Cardiac fibroblast (primary cell): ENCODE data around the gene FAM13C.

Experiments
- DNase-seq, 2 donors: peaks; one replicate each; pipeline versions ENCODE4 v3.0.0 to v3.0.0-alpha.2; 2010; ENCODE audit warnings: low read depth in 2 of 2
- H3K4me3 ChIP-seq, 2 donors: replicated peaks in 1 of 2; 1 replicate in 1 of 2; 2 replicates in 1 of 2; pipeline ENCODE4 v1.5.1; 2011; ENCODE audit warnings: low read depth in 2 of 2, low read length in 2 of 2, mild to moderate bottlenecking in 2 of 2, moderate library complexity in 1 of 2
- CTCF ChIP-seq: IDR thresholded peaks from one replicate; pipeline ENCODE4 v1.5.1; 2011; ENCODE audit warnings: low read depth, mild to moderate bottlenecking, low read length, inconsistent platforms

FAM13C gene

GRCh38 chr10:59346321-59346720, 16.0 kb downstream of the FAM13C start:
- peak in 1 of 2 donors; percentile 23 for DNase-seq
- no peak overlapping the region for H3K4me3 ChIP-seq
- no peak for TF ChIP-seq CTCF

- DNase-seq, result no peak
- H3K4me3 ChIP-seq, result no peak overlapping the region
These were observed 19.6 kb downstream of the FAM13C start for GRCh38 chr10:59342723-59343122.

GRCh38 chr10:59342000-59342399, 20.3 kb downstream of the FAM13C start:
- DNase-seq, result no peak
- no peak for TF ChIP-seq CTCF
- H3K4me3 ChIP-seq, result no peak overlapping the region

More at GRCh38 chr10:59342723-59343122, 19.6 kb downstream of the FAM13C start:
- no peak for TF ChIP-seq CTCF

GRCh38 chr10:59340285-59340684, 22.1 kb downstream of the FAM13C start:
- no peak for DNase-seq
- no peak overlapping the region for H3K4me3 ChIP-seq
- no peak for TF ChIP-seq CTCF

GRCh38 chr10:59339351-59339750, 23.0 kb downstream of the FAM13C start:
- no peak overlapping the region for H3K4me3 ChIP-seq
- TF ChIP-seq CTCF, result no peak
- no peak for DNase-seq

GRCh38 chr10:59337201-59337652, 25.1 kb downstream of the FAM13C start:
- TF ChIP-seq CTCF, result no peak
- H3K4me3 ChIP-seq, result no peak overlapping the region
- peak; percentile 65 to 78 for DNase-seq

- peak; percentile 61 to 62 for DNase-seq
- TF ChIP-seq CTCF, result no peak
- no peak overlapping the region for H3K4me3 ChIP-seq
These were observed 25.7 kb downstream of the FAM13C start for GRCh38 chr10:59336632-59337031.
